Activated CD4-positive, alpha-beta T cell treated with anti-CD3 and anti-CD28 coated beads for 48 hours (primary cell): ENCODE results near the gene DESI1.
A peak's percentile ranks its signal among the peaks of the same experiment; 100 is the strongest.
"Not testable (repeated sequence)": the region's sequence is repeated elsewhere in the genome, so short reads cannot be mapped to it uniquely, and the experiment has no call there.

Source experiments
- DNase-seq: peaks from one replicate; pipeline ENCODE4 v3.0.0-alpha.2; 2020

DESI1 gene

GRCh38 chr22:41631615-41632014 is 10.8 kb upstream of the DESI1 start:
- not testable (repeated sequence) for DNase-seq

- not testable (repeated sequence) for DNase-seq
Observed at GRCh38 chr22:41631115-41631514, 10.3 kb upstream of the DESI1 start.

GRCh38 chr22:41625577-41625976 is 4.7 kb upstream of the DESI1 start:
- DNase-seq: no peak

- no peak for DNase-seq
Observed at GRCh38 chr22:41621911-41622179, 1.0 kb upstream of the DESI1 start.

DNA sequence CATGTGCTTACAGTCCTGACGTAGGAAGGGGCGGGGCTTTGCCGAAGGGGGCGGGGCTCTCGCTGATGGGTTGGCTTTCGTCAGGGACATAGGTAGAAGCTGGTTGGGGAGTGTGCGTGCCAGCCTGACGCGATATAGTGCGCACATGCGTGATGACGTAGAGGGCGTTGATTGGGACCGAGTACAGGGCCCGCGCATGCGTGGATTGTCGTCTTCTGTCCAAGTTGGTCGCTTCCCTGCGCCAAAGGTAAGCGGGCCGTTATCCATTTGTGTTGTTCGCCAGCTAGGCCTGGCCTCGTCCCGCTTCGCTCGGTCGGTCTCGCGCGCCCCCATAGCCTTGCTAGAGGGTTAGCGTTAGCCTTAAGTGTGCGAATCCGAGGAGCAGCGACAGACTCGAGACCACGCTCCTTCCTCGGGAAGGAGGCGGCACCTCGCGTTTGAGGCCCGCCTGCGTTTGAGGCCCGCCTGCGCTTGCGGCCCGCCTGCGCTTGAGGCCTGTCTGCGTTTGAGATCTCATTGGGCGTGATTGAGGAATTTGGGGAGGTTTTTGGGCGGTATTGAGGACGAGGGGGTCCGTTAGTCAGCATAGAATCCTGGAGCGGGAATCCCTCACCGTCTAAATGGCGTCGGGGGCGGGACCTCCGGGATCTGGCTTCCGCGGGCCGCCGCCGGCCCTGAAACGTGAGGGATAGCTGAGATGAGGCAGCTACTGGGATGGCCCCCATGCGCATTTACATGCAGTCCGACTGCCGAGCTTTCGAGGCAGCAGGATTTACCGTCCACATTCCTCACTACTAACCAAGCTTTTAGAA is 462 bp upstream of the DESI1 start, which contains the start of gene XRCC6:
XRCC6 (plus strand) TSS at position 197 of the 812 bp plus-strand sequence. CDS start 710 bp downstream, outside the sequence.
- peak; percentile 100 for DNase-seq

GRCh38 chr22:41619979-41620588 is 759 bp downstream of the DESI1 start:
- DNase-seq: peak; percentile 72

- no peak for DNase-seq
Observed at GRCh38 chr22:41613456-41613855, 7.4 kb downstream of the DESI1 start.

- no peak for DNase-seq
Observed at GRCh38 chr22:41612603-41613306, 8.1 kb downstream of the DESI1 start.

GRCh38 chr22:41608386-41608785 is 12.5 kb downstream of the DESI1 start:
- DNase-seq: no peak

- peak; percentile 80 for DNase-seq
Observed at GRCh38 chr22:41603873-41604332, 16.9 kb downstream of the DESI1 start.

DNA sequence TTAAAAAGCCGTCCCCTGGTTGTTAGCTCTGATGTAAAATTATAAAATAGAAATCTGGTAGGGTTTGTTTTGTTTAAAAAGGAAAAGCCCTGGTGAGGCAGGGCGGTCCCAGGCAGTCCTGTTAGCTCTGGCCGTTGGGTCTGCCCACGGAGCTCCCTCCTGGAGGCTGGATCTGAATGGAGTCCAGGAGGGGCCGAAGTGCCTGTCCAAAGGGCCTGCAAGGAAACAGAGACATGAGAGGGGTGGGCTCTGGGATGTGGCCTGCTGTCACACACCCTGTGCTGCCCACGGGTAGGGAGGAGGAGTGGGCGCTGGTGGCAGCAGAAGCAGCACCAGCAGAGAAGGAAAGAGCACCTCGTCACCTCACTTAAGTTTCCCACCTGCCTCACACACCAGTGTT is 19.9 kb downstream of the DESI1 start:
- DNase-seq: no peak

- DNase-seq: no peak
Observed at GRCh38 chr22:41598891-41599635, 21.8 kb downstream of the DESI1 start.

DNA sequence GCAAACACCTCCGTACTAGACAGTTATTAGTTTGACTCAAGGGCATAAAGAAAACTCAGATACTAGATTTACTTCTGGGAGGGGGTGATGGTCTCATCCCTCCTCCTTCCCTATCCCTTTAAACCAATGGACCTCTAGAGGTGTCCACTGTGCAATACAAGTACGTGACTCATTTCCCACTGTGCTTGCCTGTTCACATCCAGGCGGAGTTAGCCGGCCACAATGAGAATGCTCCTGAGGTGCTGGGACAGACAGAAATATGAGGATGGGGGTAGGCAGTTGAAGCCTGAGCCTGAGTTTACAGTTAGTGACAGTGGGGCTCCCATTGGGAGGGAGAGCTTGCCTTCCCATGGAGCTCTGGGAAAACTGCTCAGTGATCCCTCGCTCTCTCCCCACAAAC is 22.8 kb downstream of the DESI1 start:
- no peak for DNase-seq

GRCh38 chr22:41597635-41597953 is 23.2 kb downstream of the DESI1 start:
- DNase-seq: no peak

- DNase-seq: peak; percentile 58
Observed at GRCh38 chr22:41596776-41597634, 23.8 kb downstream of the DESI1 start.

DNA sequence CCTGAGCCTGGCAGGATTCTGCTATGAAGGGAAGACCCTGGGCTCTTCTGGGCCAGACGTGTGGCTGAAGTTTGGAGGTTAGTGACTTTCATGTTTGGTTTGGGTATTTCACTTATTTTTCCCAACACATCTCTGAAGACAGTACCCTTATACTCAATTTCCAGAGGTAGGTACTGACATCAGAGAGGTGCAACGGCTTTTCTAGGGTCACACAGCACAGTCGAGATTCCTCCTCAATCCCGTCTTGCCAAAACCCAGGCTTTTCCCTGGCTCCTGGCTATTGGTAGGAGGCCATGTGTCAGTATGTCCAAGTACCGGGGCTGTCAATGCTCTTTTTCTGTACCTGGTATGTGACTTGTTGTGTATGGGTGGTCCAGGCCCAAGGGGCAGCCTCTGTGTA is 25.1 kb downstream of the DESI1 start:
- DNase-seq: no peak

GRCh38 chr22:41593336-41593960 is 27.4 kb downstream of the DESI1 start:
- not testable (repeated sequence) for DNase-seq

- peak; percentile 100 for DNase-seq
Observed at GRCh38 chr22:41589391-41590241, 31.2 kb downstream of the DESI1 start, which contains the start of gene PMM1. Gene PMM1 (minus strand): TSS chr22:41589840. CDS start chr22:41589805, 35 bp downstream.

DNA sequence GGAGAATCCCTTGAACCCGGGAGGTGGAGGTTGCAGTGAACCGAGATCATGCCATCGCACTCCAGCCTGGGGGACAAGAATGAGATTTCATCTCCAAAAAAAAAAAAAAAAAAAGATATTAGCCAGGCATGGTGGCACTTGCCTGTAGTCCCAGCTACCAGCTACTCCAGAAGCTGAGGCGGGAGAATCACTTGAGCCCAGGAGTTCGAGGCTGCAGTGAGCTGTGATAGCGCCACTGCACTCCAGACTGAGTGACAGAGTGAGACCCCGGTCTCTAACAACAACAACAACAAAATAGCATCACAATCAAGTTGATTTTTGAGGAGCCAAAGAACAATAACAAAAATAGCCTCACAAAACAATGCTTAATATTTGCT is 33.5 kb downstream of the DESI1 start:
- no peak for DNase-seq

DNA sequence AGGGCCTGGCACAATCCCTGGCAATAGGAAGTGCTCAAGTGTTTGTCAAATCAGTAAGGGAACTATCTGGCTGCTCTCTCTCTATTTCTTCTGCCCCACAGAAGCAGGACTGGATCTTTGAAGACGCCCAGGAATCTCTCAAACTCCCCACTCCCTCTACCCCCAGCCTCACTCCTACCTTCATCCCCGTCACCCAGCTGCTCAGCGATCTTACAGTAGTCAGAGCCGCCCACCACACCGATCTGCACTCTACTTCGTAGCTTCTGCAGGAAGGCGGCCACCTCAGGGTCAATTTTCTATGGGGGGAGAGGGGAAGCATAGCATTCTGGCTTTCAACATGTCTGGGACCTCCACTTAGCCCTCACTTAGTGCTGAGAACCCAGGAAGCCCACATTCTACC is 34.9 kb downstream of the DESI1 start:
- no peak for DNase-seq

DNA sequence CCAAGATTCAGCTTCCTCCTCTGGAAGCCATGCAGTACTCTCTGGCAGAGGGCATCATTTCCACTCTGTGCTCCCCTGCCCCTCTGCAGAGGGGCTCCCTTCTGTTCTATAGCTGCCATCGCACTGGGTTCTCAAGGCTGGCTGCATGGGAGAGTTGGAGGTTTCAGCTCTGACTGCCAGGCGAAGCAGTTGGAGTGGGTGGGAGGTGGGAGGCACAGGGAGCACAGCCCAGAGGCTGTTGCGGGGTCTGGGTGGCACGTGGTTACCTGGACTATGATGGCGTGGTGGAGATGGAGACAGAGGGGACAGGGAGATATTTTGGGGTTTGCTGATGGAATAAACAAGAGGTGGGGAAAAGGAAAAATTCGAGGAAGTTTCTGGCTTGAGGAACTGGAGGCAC is 36.0 kb downstream of the DESI1 start:
- DNase-seq: no peak
